Renal pelvis (tissue), 4 donors: ENCODE measurements around the gene CRYGD. TPM values are rescaled to one million over a fixed set of nuclear protein-coding genes. Genes with fewer than 3 reads are reported as not detected.
A peak's percentile ranks its signal among the peaks of the same experiment; 100 is the strongest.

Experiments used
- DNase-seq: peaks from one replicate; pipeline ENCODE4 v3.0.0-alpha.2; 2013
- polyA plus RNA-seq, 3 donors: library from polyadenylated mRNA; unstranded; fragments of 120-200 nt; gene quantifications; one replicate each; pipeline ENCODE4 v1.2.1, GENCODE V29; 2013; ENCODE audit not compliant: insufficient read length in 3 of 3

The CRYGD gene
- polyA plus RNA-seq, 3 donors: 0.26 TPM; not detected in 2

DNA sequence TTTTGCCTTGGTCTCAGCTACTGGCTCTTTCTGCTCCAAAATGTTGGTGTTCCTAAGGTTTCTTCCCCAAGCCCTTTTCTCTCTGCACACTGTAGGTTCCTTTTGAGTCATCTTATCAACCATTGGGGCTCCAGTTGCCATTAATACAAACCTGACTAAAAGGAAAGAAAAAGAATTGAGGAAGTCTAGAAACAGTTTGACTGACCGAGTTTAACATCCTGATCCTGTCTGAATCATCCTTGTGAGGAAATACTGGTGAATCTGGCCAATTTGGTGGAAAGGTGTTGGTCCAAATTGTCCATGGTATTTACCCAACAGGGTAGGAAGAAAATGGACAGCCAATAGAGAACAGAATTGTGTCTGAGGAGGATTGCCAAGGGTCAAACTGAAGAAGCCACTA, 38.3 kb downstream of the CRYGD start:
- no peak for DNase-seq

DNA sequence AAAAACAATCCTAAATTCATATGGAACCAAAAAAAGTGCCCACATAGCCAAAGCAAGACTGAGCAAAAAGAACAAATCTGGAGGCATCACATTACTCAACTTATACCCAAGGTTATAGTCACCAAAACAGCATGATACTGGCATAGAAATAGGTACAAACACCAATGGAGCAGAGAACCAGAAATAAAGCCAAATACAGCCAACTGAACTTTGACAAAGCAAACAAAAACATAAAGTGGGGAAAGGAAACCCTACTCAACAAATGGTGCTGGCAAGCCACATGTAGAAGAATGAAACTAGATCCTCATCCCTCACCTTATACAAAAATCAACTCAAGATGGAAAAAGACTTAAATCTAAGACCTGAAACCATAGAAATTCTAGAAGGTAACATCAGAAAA, 40.5 kb downstream of the CRYGD start:
- no peak for DNase-seq

DNA sequence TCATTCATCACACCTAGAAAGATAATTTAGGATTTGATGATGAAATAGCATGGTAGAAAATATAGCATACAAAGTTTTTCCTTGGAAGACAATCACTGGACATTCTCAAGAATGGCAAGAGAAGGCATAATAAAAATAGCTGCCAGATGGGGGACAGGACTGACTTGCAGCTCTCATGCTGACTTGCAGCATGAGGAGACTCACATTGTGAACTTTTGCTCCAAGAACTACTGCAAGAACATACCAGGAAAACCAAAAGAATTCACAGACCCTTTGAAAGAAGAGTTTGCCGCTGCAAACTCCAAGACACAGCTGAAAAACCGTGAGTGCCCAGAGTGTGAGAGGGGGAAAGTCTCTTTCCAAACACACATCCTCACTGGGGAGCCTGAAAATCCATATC, 47.0 kb downstream of the CRYGD start:
- no peak for DNase-seq

DNA sequence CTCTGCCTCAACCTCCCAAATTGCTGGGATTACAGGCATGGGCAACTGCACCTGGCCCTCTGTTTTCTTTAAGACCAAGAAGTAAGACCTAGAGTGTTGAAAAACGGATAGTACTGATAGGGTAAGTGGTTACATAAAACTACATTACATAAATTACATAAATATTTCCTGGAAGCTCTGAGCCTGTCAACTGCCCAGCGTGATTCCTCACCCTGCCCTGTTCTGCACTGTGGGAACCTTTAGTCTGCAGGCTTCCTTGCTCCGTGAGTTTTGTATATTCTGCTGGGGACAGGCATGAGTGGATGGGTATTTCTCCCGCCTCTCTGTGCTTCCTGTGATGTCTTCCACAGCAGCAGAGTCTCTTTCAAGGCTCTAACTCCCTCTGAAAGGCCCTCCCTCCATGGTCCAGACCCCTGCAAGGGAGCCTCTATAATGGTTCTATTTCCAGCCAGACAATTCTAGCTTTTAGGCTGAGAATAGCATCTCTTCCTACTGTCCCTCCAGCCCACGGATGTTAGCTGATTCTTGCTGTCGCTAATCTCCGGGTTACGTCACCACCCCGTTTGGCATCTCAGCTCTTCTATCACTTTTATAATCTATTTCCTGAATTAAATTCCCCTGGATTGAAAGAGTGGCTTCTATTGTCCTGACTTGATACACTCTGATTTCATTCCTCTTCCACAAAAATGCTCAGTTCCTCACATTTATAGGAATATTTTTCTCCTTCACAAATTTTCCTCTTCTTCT, 49.5 kb downstream of the CRYGD start:
- no peak for DNase-seq

DNA sequence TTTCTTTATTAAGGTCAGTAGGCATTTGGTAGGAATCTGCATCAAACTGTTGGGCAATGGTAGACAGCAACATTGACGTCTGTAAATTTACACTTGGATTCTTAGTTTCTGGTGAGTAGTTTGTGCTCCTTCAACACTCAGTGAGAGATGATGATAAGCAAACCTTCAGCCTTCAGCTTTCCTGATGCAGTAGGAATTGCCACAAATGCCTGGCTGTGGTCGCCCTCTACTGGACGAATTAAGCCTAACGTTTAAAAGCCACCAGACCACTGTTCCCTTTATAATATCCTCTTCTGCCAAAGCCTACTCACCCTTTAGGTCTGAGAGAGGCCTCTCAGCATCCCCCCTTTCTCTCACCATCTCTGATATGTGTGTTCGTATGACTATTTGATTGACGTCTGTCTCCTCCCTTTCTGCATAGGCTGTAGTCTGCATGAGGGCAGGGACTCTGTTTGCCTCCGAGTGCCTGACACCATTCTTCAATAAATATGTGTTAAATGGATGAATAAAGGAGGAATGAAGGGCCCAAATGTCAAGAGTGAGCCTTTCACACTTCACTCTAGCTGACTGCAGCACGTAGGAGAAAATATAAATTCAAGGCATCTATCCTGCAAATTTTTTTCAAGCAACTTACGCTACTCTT, 52.0 kb downstream of the CRYGD start:
- peak; percentile 46 for DNase-seq

Other genes with a start within 250 kb of the CRYGD start
- 10 to 100 TPM; 11.5 to 13.9 (median 12.1) TPM for gene PLEKHM3, start 99.0 kb downstream of the CRYGD start, polyA plus RNA-seq
- gene CRYGC, start 5.3 kb upstream of the CRYGD start, polyA plus RNA-seq: not detected
- not detected for gene CRYGB, start 21.6 kb upstream of the CRYGD start, polyA plus RNA-seq
- gene CRYGA, start 39.1 kb upstream of the CRYGD start, polyA plus RNA-seq: not detected
- gene C2orf80, start 65.5 kb upstream of the CRYGD start, polyA plus RNA-seq: under 1 TPM; 0.27 to 0.96 (median 0.32) TPM
- 100 to 1,000 TPM; 102 to 111 (median 103) TPM for gene IDH1, start 130.5 kb upstream of the CRYGD start, polyA plus RNA-seq
- 10 to 100 TPM; 20.1 to 30.8 (median 28.0) TPM for gene PIKFYVE, start 141.7 kb upstream of the CRYGD start, polyA plus RNA-seq